ENCODE results near the gene PLA2G4C.

DNA sequence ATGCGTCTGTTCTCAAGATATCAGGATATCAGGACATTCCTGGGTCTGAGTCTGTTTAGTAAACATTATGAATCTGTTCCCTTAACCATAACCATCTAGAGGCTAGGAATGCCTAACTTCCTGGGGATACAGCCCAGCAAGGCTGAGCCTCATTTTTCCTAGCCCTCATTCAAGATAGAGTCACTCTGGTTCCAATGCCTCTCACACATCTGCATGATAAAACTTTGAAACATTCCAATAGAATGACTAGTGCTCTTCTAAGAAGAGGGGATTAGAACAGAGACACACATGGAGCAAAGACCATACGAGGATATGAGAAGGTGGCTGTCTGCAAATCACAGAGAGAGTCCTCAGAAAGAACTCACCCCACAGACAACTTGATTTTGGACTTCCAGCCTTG is 46.1 kb downstream of the PLA2G4C start:
- TF ChIP-seq POLR2A (IDR thresholded peaks at IDR 0.05; ENCODE audit: low read depth, low read length): no peak
- no peak for TF ChIP-seq TAF1 (IDR thresholded peaks at IDR 0.05; ENCODE audit: low read depth, low read length)
- no peak for TF ChIP-seq POLR2AphosphoS5 (IDR thresholded peaks at IDR 0.05; ENCODE audit: low read depth, low read length)
- no peak for TF ChIP-seq SPI1 (IDR thresholded peaks at IDR 0.05; ENCODE audit: low read depth, low read length)
- TF ChIP-seq POU2F2 (IDR thresholded peaks at IDR 0.05; ENCODE audit: low read depth, low read length): no peak
- no peak for TF ChIP-seq PAX5 (IDR thresholded peaks at IDR 0.05; ENCODE audit: insufficient read depth, low read length, severe bottlenecking)

All from GM12891 (cell line).